ENCODE data around the gene CDKN2B. TPM values are rescaled to one million over a fixed set of nuclear protein-coding genes. Genes with fewer than 3 reads are reported as not detected.

The CDKN2B gene
- total RNA-seq, 2 donors from 2014 or later = 6.0 to 9.6 TPM

DNA sequence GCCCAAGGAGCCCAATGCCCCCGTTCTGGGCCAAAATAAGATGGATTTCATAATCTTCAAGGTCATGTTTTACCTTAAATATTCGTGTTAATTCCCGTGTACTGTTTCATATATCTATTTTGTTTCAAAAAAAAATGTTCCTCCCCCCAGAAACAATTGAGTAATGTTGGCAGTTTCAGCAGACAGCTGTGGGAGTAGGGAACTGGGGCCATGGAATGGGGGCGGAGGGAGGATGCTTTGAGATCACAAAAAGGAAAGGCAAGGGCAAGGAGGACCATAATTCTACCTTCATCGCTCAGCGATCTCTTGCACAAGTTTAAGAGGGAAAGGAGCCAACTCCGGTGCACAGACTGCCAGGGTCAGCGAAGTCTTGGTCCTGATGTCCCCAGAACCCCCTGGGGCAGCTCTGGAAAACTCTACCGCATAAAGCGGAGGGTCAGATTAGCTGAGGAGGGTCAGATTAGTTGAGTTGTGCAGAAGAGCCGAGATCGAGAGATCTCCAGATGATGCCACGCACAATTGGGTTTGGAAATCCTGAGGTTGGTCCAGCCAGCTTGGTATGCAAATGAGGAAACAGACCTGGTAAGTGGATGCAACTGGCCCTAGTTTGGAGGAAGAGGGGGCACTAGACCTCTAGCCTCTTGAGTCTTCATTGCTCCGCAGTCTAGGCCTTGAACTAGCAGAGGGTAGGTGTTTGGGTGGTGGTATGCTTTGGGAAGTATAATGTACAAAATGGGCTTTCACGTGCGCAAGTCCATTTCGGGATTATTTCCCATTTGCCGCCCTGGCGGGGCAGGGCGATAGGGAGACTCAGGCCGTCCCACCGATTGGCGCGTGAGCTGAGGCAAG is 38.9 kb downstream of the CDKN2B start:
- Histone ChIP-seq H3K4me3 (no peak overlapping the region), H3K36me3 (replicated peaks in 1 of 2; ENCODE audit: insufficient read depth in 1 of 2, low read depth in 2 of 2) (no peaks in the 10 kb centered on the region), H3K27me3 (peaks cover 24 to 77% of the 10 kb centered on the region in 2 donors), H3K9me3 (no peaks in the 10 kb centered on the region), H3K4me1 (peaks cover 22% of the 10 kb centered on the region), H3K27ac (no peak overlapping the region)
- WGBS, 2 donors = 10 to 17% methylated on average over 24 of the region's 24 CpGs
- TF ChIP-seq POLR2A (IDR thresholded peaks at IDR 0.05) = no peak
- no peak for TF ChIP-seq CTCF (IDR thresholded peaks at IDR 0.05)
- intact Hi-C loops (cut with DNase I) = no loop called here
- ATAC-seq (no peak), DNase-seq (no peak)

DNA sequence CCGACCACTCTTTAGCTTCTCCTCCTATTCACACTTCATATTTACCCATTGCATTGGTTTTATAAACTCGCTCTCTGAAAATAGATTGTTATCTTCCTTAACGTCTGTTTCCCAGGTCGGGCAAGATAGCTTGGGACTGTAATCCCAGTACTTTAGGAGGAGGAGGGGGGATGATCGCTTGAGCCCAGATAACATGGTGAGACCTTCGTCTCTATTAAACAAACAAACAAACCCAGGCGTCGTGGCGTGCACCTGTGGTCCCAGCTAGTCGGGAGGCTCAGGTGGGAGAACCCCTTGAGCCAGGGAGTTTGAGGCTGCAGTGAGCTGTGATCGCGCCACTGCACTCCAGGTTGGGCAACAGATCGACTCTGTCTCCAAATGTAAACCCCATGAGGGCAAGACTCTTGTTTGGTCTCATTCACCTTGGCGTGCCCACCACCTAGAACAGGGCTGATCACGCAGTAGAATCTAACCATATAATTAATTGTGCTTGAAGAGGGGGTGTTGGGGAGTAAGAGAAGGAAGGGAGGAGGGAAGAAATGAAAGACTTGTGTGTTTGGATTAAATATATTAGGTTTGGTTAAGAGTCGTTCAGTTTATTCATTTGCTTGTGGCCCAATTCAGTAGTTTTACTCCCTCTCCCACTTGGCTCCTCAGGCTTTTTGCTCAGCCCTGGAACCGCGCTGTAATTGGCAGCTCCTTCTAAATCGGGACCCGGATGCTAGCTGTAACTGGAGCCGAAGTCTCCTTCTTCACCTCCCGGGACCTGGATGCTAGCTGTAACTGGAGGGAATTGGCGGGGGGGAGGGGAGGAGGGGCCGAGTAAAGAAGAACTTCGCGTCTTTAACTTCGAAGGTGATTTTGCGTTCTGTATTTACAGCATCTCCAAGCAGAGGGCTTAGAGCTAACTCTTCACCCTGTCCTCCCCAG is 39.8 kb downstream of the CDKN2B start:
- DNase-seq = no peak
- H3K4me1 ChIP-seq = peaks cover 19% of the 10 kb centered on the region

GRCh38 chr9:21968331-21969010 is 40.6 kb downstream of the CDKN2B start:
- H3K27ac ChIP-seq = no peak overlapping the region
- H3K4me1 ChIP-seq = peaks cover 14% of the 10 kb centered on the region
- TF ChIP-seq POLR2A (IDR thresholded peaks at IDR 0.05) (no peak), CTCF (IDR thresholded peaks at IDR 0.05) (no peak)
- H3K4me3 ChIP-seq = no peak overlapping the region
- no peaks in the 10 kb centered on the region for H3K36me3 ChIP-seq (replicated peaks in 1 of 2; ENCODE audit: insufficient read depth in 1 of 2, low read depth in 2 of 2)
- H3K9me3 ChIP-seq = no peaks in the 10 kb centered on the region
- ATAC-seq (no peak), DNase-seq (no peak)
- H3K27me3 ChIP-seq = peaks cover 14 to 66% of the 10 kb centered on the region in 2 donors
- 7 to 13% methylated on average over 21 to 41 of the region's 41 CpGs for WGBS, 2 donors
- intact Hi-C loops (cut with DNase I) = no loop called here

More for the DNA sequence above, 39.8 kb downstream of the CDKN2B start:
- no peaks in the 10 kb centered on the region for H3K36me3 ChIP-seq (replicated peaks in 1 of 2; ENCODE audit: insufficient read depth in 1 of 2, low read depth in 2 of 2)
- TF ChIP-seq POLR2A (IDR thresholded peaks at IDR 0.05) = no peak
- TF ChIP-seq CTCF (IDR thresholded peaks at IDR 0.05) = no peak
- no peak overlapping the region for H3K27ac ChIP-seq
- H3K27me3 ChIP-seq = peaks cover 21 to 74% of the 10 kb centered on the region in 2 donors
- intact Hi-C loops (cut with DNase I) = no loop called here
- WGBS, 2 donors = 6 to 7% methylated on average over 28 of the region's 28 CpGs
- no peak overlapping the region for H3K4me3 ChIP-seq
- no peaks in the 10 kb centered on the region for H3K9me3 ChIP-seq
- no peak for ATAC-seq

DNA sequence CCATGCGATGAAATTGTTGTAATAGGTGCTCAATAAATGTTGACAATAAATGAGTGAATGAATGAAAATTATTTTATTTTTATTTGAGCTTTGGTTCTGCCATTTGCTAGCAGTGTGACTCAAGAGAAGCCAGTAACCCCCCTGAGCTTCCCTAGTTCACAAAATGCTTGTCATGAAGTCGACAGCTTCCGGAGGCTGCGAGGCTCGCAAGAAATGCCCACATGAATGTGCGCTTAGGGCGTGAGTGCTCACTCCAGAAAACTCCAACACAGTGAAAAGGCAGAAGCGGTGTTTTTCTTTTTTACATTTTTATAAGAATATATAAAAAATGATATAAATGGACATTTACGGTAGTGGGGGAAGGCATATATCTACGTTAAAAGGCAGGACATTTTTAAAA is 41.4 kb downstream of the CDKN2B start:
- no peak overlapping the region for H3K27ac ChIP-seq
- intact Hi-C loops (cut with DNase I) = no loop called here
- H3K9me3 ChIP-seq = no peaks in the 10 kb centered on the region
- 22 to 29% methylated on average over 10 of the region's 10 CpGs for WGBS, 2 donors
- H3K27me3 ChIP-seq = peaks cover 7 to 60% of the 10 kb centered on the region in 2 donors
- H3K36me3 ChIP-seq (replicated peaks in 1 of 2; ENCODE audit: insufficient read depth in 1 of 2, low read depth in 2 of 2) = no peaks in the 10 kb centered on the region
- H3K4me1 ChIP-seq = peaks cover 14% of the 10 kb centered on the region
- no peak for TF ChIP-seq CTCF (IDR thresholded peaks at IDR 0.05)
- TF ChIP-seq POLR2A (IDR thresholded peaks at IDR 0.05) = no peak
- DNase-seq (no peak), ATAC-seq (no peak)
- no peak overlapping the region for H3K4me3 ChIP-seq
